ENCODE results near the gene MGAT4D.

GRCh38 chr4:140466146-140466545 lies 31.9 kb downstream of the MGAT4D start:
- TF ChIP-seq CTCF (IDR thresholded peaks at IDR 0.05; ENCODE audit: low read length) (no peak), EZH2 (IDR thresholded peaks at IDR 0.05; ENCODE audit: borderline replicate concordance, low read length) (no peak)
